KG1 (cell line): ENCODE measurements around the gene CDH23.

Experiments used
- DNase-seq: peaks from one replicate; lab custom pipeline; 2025; lab: John Stamatoyannopoulos, UW

Gene CDH23

GRCh38 chr10:71856619-71857018 lies 459.9 kb downstream of the CDH23 start:
- no peak for DNase-seq

GRCh38 chr10:71857934-71858890 lies 461.5 kb downstream of the CDH23 start:
- DNase-seq, result no peak

- no peak for DNase-seq
Measured at GRCh38 chr10:71860243-71861029, 463.7 kb downstream of the CDH23 start.

- DNase-seq, result no peak
Measured at GRCh38 chr10:71863203-71863602, 466.5 kb downstream of the CDH23 start.

GRCh38 chr10:71864911-71865361 lies 468.2 kb downstream of the CDH23 start:
- no peak for DNase-seq
